ENCODE data around the gene CHD2.
"Not testable (repeated sequence)": the region's sequence is repeated elsewhere in the genome, so short reads cannot be mapped to it uniquely, and the experiment has no call there.

Gene CHD2

DNA sequence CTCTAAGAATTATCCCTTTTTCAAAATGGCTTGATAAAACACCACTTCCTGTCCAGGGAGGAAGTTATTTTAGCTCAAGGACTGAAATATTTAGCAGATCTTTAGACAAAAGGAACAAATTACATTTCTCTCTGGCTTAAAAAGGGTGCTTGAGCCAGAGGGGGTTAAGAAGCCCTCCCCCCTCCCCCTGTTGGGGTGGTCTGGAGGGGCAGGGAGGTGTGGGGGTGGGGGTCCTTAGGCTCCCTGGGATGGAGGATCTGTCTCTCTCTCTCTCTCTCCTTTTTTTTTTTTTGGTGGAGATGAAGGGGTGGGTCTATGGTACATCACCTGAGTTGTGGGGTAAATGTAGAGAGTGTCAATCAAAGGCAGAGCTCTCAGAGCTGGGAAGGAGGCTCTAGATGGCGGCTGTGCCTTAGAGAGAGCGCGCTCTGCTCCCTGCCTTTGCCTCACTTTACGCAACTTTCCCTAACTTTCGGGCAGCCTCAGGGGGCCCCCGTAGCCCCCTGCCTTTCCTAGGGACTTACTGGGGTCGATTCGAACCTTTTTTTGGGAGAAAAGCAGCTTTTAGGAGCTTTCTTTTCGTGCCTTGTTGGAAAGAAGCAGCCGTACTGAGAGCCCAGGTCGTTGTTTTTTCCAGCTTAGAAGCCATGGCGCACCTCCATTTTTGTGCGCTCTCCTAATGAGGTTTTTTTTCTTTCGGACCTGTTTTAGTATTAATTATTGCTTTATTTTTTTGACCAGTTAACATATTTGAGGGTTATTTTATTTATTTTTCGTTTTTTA is at the start of gene CHD2:
Gene CHD2 (plus strand): TSS at position 377 of the 783 bp plus-strand sequence. CDS start 914 bp downstream, outside the sequence.
- H3K4me1 ChIP-seq (ENCODE audit: insufficient read depth, insufficient read length), result no peaks in the 10 kb centered on the region
- no peaks in the 10 kb centered on the region for H3K9me3 ChIP-seq (ENCODE audit: insufficient read depth, low read length)
- H3K9ac ChIP-seq (ENCODE audit: insufficient read length, low read depth), result peak within 1 kb of the TSS; percentile 85
- no peaks in the 10 kb centered on the region for H3K27me3 ChIP-seq (ENCODE audit: insufficient read depth, insufficient read length)
- peak; percentile 84 for DNase-seq (ENCODE audit: low read depth, low spot score)
- H3K4me3 ChIP-seq (ENCODE audit: insufficient read length, low read depth), result peak within 1 kb of the TSS; percentile 73
- peaks cover 56% of the 10 kb centered on the region for H3K36me3 ChIP-seq (ENCODE audit: insufficient read depth, insufficient read length, low read length)
- peak; percentile 73 for TF ChIP-seq YY1 (IDR thresholded peaks at IDR 0.05; ENCODE audit: insufficient read depth, insufficient read length)
- no peak for TF ChIP-seq ZNF274 (IDR thresholded peaks at IDR 0.05; ENCODE audit: low read depth, low read length)
- TF ChIP-seq SUZ12 (IDR thresholded peaks at IDR 0.05; ENCODE audit: extremely low read depth, insufficient read depth, insufficient read length), result no peak

DNA sequence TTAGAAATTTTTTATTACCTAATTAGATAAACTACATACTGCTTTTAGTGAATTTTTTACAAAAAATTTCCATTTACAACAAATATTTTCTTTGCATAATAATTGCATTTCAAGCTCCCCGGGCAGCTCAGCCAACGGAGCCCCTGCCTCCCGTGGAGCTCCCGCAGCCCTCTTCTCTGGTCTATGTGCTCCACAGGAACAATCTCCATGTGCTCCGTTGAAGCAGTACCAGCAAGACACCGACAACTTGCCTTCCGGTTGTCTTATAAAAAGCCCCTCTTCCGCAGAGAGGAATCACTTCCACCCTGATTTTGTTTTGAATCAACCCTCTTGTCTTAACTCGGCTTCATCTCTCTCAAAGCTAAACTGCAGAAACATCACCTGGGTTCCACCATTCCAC is 46.9 kb upstream of the CHD2 start:
- Histone ChIP-seq H3K4me1 (ENCODE audit: insufficient read depth, insufficient read length) (no peaks in the 10 kb centered on the region), H3K36me3 (ENCODE audit: insufficient read depth, insufficient read length, low read length) (no peaks in the 10 kb centered on the region), H3K4me3 (ENCODE audit: insufficient read length, low read depth) (no peak overlapping the region), H3K27me3 (ENCODE audit: insufficient read depth, insufficient read length) (no peaks in the 10 kb centered on the region), H3K9ac (ENCODE audit: insufficient read length, low read depth) (no peak overlapping the region), H3K9me3 (ENCODE audit: insufficient read depth, low read length) (peaks cover 7% of the 10 kb centered on the region; the same call in 1 of the 2 replicates)
- TF ChIP-seq YY1 (IDR thresholded peaks at IDR 0.05; ENCODE audit: insufficient read depth, insufficient read length), result no peak
- TF ChIP-seq SUZ12 (IDR thresholded peaks at IDR 0.05; ENCODE audit: extremely low read depth, insufficient read depth, insufficient read length), result no peak
- no peak for TF ChIP-seq ZNF274 (IDR thresholded peaks at IDR 0.05; ENCODE audit: low read depth, low read length)
- no peak for DNase-seq (ENCODE audit: low read depth, low spot score)

DNA sequence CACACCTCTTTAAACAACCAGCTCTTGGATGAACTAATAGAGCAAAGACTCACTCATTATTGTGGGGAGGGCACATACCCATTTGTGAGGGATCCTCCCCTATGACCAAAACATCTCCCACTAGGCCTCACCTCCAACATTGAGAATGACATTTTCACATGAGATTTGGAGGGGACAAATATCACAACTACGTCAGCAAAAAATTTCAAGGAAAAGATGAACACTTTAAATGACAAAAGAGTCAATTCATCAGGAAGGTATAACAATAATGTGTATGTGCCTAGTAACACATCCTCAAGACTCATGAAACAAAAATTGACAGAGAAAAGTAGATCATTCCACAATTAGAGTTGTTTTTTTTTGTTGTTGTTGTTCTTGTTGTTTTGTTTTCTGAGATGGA is 38.4 kb upstream of the CHD2 start:
- TF ChIP-seq YY1 (IDR thresholded peaks at IDR 0.05; ENCODE audit: insufficient read depth, insufficient read length), result no peak
- TF ChIP-seq ZNF274 (IDR thresholded peaks at IDR 0.05; ENCODE audit: low read depth, low read length), result no peak
- no peak for TF ChIP-seq SUZ12 (IDR thresholded peaks at IDR 0.05; ENCODE audit: extremely low read depth, insufficient read depth, insufficient read length)
- Histone ChIP-seq H3K4me3 (ENCODE audit: insufficient read length, low read depth) (no peak overlapping the region), H3K36me3 (ENCODE audit: insufficient read depth, insufficient read length, low read length) (no peaks in the 10 kb centered on the region), H3K9me3 (ENCODE audit: insufficient read depth, low read length) (no peaks in the 10 kb centered on the region), H3K27me3 (ENCODE audit: insufficient read depth, insufficient read length) (no peaks in the 10 kb centered on the region), H3K9ac (ENCODE audit: insufficient read length, low read depth) (no peak overlapping the region), H3K4me1 (ENCODE audit: insufficient read depth, insufficient read length) (no peaks in the 10 kb centered on the region)
- DNase-seq (ENCODE audit: low read depth, low spot score), result no peak

DNA sequence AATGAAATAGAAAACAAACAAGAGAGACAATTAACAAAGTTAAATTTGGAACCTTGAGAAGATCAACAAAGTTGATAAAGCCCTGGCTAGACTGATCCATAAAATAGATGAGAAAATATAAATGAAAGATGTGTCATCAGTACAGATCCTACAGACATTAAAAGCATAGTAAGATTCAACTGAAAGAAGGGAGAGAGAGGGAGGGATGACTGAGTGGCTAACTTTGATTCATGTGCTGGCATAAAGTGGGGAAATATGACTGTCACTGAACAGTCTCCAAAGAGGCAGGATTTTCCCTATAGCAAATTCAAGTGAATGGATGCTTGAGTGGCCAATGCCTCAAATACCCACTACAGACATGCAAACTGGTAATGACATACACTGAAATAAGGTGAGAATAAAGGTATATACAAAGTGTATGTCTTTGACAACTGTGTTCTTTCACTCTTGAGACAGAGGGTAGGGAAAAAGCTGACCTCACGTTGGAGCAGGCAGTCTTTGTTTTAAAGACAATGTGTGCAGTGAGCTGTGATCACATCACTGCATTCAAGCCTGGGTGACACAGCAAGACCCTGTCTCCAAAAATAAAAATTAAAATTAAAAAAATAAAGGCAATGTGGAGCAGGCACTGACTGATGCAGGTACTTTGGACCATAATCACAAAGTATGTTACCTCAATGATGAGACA is 35.9 kb upstream of the CHD2 start:
- Histone ChIP-seq H3K4me3 (ENCODE audit: insufficient read length, low read depth) (no peak overlapping the region), H3K36me3 (ENCODE audit: insufficient read depth, insufficient read length, low read length) (no peaks in the 10 kb centered on the region), H3K4me1 (ENCODE audit: insufficient read depth, insufficient read length) (peaks cover 4% of the 10 kb centered on the region), H3K27me3 (ENCODE audit: insufficient read depth, insufficient read length) (no peaks in the 10 kb centered on the region), H3K9ac (ENCODE audit: insufficient read length, low read depth) (no peak overlapping the region), H3K9me3 (ENCODE audit: insufficient read depth, low read length) (no peaks in the 10 kb centered on the region)
- no peak for TF ChIP-seq ZNF274 (IDR thresholded peaks at IDR 0.05; ENCODE audit: low read depth, low read length)
- TF ChIP-seq SUZ12 (IDR thresholded peaks at IDR 0.05; ENCODE audit: extremely low read depth, insufficient read depth, insufficient read length), result no peak
- DNase-seq (ENCODE audit: low read depth, low spot score), result no peak

DNA sequence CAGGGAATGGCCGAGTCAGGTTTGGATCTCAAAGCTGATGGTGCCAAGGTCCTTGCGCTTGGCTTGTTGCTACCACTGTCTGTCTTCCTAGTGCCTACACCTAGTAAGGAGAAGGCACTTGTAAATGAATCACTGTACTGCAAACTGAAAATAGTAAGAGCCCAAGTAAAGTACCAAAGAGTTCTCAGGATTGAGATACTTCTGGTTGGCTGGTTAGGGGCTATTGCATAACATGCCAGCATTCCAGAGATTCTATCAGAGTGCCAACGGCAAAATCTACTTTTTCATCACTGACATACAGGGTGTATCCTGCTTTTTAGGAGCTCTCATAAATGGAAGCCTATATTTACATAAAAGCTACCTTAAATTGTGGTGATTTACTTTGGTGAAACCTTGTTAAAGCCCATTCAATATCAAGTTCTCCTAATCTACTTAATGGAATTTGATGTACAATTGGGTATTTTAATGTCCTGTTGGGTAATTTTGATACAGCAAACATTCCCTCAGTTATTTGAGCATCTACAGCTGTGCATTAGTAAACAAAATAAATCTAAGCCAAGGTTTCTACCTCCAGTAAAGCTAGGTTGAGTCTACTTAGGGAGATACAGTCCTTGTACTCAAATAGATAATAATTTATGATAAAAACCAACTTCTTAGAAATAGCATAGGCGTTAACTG is 30.7 kb upstream of the CHD2 start:
- no peak for TF ChIP-seq YY1 (IDR thresholded peaks at IDR 0.05; ENCODE audit: insufficient read depth, insufficient read length)
- no peak for TF ChIP-seq ZNF274 (IDR thresholded peaks at IDR 0.05; ENCODE audit: low read depth, low read length)
- TF ChIP-seq SUZ12 (IDR thresholded peaks at IDR 0.05; ENCODE audit: extremely low read depth, insufficient read depth, insufficient read length), result no peak
- H3K27me3 ChIP-seq (ENCODE audit: insufficient read depth, insufficient read length), result no peaks in the 10 kb centered on the region
- H3K4me3 ChIP-seq (ENCODE audit: insufficient read length, low read depth), result no peak overlapping the region
- H3K36me3 ChIP-seq (ENCODE audit: insufficient read depth, insufficient read length, low read length), result no peaks in the 10 kb centered on the region
- no peak overlapping the region for H3K9ac ChIP-seq (ENCODE audit: insufficient read length, low read depth)
- H3K9me3 ChIP-seq (ENCODE audit: insufficient read depth, low read length), result no peaks in the 10 kb centered on the region
- no peak for DNase-seq (ENCODE audit: low read depth, low spot score)
- H3K4me1 ChIP-seq (ENCODE audit: insufficient read depth, insufficient read length), result peaks cover 4% of the 10 kb centered on the region

DNA sequence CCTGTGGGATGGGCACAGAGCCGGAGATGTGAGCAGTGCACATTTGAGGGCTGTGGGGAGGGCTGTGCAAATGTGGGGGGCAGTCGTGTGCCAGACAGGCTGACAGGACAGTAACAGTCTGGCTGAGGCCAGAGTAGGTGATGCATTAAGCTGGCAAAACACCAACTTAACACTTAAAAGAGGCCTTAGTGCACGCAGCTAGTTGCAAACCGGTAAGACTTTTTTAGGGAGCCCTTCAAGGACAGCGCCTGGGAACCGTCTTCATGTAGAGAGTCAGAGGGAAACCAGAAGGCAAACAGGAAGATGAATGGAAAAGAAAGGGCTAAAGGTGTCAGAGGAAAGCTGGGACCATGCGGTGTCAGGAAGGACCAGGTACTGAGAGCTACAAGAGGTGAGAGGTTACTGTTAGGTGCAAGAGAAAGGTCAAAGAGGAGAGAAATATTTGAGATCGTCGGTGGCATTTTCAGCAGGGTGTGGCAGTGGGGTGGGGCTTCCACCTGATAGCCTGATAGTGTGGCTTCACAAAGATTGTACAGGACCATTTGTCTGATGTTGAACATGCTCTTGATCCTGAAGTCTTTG is 30.0 kb upstream of the CHD2 start:
- H3K27me3 ChIP-seq (ENCODE audit: insufficient read depth, insufficient read length), result no peaks in the 10 kb centered on the region
- no peak overlapping the region for H3K4me3 ChIP-seq (ENCODE audit: insufficient read length, low read depth)
- H3K4me1 ChIP-seq (ENCODE audit: insufficient read depth, insufficient read length), result peaks cover 4% of the 10 kb centered on the region
- H3K9me3 ChIP-seq (ENCODE audit: insufficient read depth, low read length), result no peaks in the 10 kb centered on the region
- no peaks in the 10 kb centered on the region for H3K36me3 ChIP-seq (ENCODE audit: insufficient read depth, insufficient read length, low read length)
- no peak for DNase-seq (ENCODE audit: low read depth, low spot score)
- TF ChIP-seq ZNF274 (IDR thresholded peaks at IDR 0.05; ENCODE audit: low read depth, low read length) (no peak), SUZ12 (IDR thresholded peaks at IDR 0.05; ENCODE audit: extremely low read depth, insufficient read depth, insufficient read length) (no peak), YY1 (IDR thresholded peaks at IDR 0.05; ENCODE audit: insufficient read depth, insufficient read length) (no peak)
- H3K9ac ChIP-seq (ENCODE audit: insufficient read length, low read depth), result no peak overlapping the region

DNA sequence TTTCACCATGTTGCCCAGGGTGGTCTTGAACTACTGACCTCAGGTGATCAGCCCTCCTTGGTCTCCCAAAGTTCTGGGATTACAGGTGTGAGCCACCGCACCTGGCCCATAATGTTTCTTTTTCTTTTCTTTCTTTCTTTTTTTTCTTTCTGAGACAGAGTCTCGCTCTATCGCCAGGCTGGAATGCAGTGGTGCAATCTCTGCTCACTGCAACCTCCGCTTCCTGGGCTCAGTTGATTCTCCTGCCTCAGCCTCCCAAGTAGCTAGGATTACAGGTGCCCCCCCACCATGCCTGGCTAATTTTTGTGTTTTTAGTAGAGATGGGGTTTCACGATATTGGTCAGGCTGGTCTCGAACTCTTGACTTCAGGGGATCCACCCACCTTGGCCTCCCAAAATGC is 27.2 kb upstream of the CHD2 start:
- H3K36me3 ChIP-seq (ENCODE audit: insufficient read depth, insufficient read length, low read length), result not testable (repeated sequence)

More for the DNA sequence above, 27.2 kb upstream of the CHD2 start:
- not testable (repeated sequence) for H3K9ac ChIP-seq (ENCODE audit: insufficient read length, low read depth); H3K4me1 ChIP-seq (ENCODE audit: insufficient read depth, insufficient read length); H3K9me3 ChIP-seq (ENCODE audit: insufficient read depth, low read length); DNase-seq (ENCODE audit: low read depth, low spot score); H3K4me3 ChIP-seq (ENCODE audit: insufficient read length, low read depth); H3K27me3 ChIP-seq (ENCODE audit: insufficient read depth, insufficient read length)

Measured in NT2/D1 (cell line).